CD14-positive monocyte (primary cell): ENCODE results near the gene ADSL. TPM values are rescaled to one million over a fixed set of nuclear protein-coding genes. Genes with fewer than 3 reads are reported as not detected.

Experiments used
- DNase-seq, 3 donors: peaks; one replicate each; pipeline ENCODE4 v3.0.0-alpha.2; 2011 to 2022
- H2AFZ ChIP-seq: 2 replicates; pipeline ENCODE4 v1.6.0; 2012; ENCODE audit warnings: mild to moderate bottlenecking, low read depth, low read length, inconsistent platforms; ENCODE audit not compliant: insufficient read depth, poor library complexity, severe bottlenecking
- H3K27ac ChIP-seq, 2 donors: 1 replicate in 1 of 2; 2 replicates in 1 of 2; pipeline ENCODE4 v1.5.1; 2012 to 2013; ENCODE audit warnings: low read length in 2 of 2, control low read depth in 1 of 2, inconsistent platforms in 1 of 2, low read depth in 1 of 2, mild to moderate bottlenecking in 1 of 2
- H3K27me3 ChIP-seq, 2 donors: one replicate each; pipeline versions ENCODE4 v1.6.0 to v1.6.1; 2011 to 2013; ENCODE audit warnings: low read length in 2 of 2; ENCODE audit not compliant: control insufficient read depth in 2 of 2, insufficient read depth in 2 of 2
- H3K36me3 ChIP-seq, 2 donors: replicated peaks in 1 of 2; 1 replicate in 1 of 2; 2 replicates in 1 of 2; pipeline versions ENCODE4 v1.5.1 to v1.6.1; 2012 to 2013; ENCODE audit warnings: low read length in 2 of 2, control low read depth in 1 of 2, inconsistent platforms in 1 of 2, mild to moderate bottlenecking in 1 of 2; ENCODE audit not compliant: insufficient read depth in 2 of 2, control insufficient read depth in 1 of 2
- H3K4me1 ChIP-seq, 2 donors: 1 replicate in 1 of 2; 2 replicates in 1 of 2; pipeline versions ENCODE4 v1.5.1 to v1.6.1; 2012 to 2013; ENCODE audit warnings: low read length in 2 of 2, control low read depth in 1 of 2, inconsistent platforms in 1 of 2, mild to moderate bottlenecking in 1 of 2, moderate library complexity in 1 of 2; ENCODE audit not compliant: insufficient read depth in 2 of 2, control insufficient read depth in 1 of 2
- H3K4me2 ChIP-seq: replicated peaks from 2 replicates; pipeline ENCODE3; 2012; ENCODE audit warnings: low read length, moderate library complexity, mild to moderate bottlenecking; ENCODE audit not compliant: poor library complexity, severe bottlenecking; ENCODE audit errors: extremely low read depth
- H3K4me3 ChIP-seq, 3 experiments: fragments of 200-600 bp in 1 of 3; sonication (generic) in 1 of 3; replicated peaks in 1 of 3; 1 replicate in 2 of 3; 2 replicates in 1 of 3; pipeline ENCODE4 v1.5.1; 2011 to 2013; ENCODE audit warnings: low read length in 3 of 3, mild to moderate bottlenecking in 3 of 3, control low read depth in 2 of 3, low read depth in 2 of 3, inconsistent platforms in 1 of 3, moderate library complexity in 1 of 3
- H3K79me2 ChIP-seq: 2 replicates; pipeline ENCODE4 v1.6.0; 2012; ENCODE audit warnings: mild to moderate bottlenecking, control low read depth, inconsistent platforms, low read length, moderate library complexity; ENCODE audit not compliant: insufficient read depth
- H3K9ac ChIP-seq: 2 replicates; pipeline ENCODE4 v1.6.0; 2017; ENCODE audit warnings: low read length, mild to moderate bottlenecking; ENCODE audit not compliant: insufficient read depth, poor library complexity, severe bottlenecking
- H3K9me3 ChIP-seq, 2 donors: replicated peaks in 1 of 2; 1 replicate in 1 of 2; 2 replicates in 1 of 2; pipeline versions ENCODE4 v1.5.1 to v1.6.1; 2012 to 2013; ENCODE audit warnings: low read length in 2 of 2, control low read depth in 1 of 2; ENCODE audit not compliant: control insufficient read depth in 1 of 2, insufficient read depth in 1 of 2
- H4K20me1 ChIP-seq: 2 replicates; pipeline ENCODE4 v1.6.0; 2012; ENCODE audit warnings: mild to moderate bottlenecking, low read length, control low read depth, moderate library complexity; ENCODE audit not compliant: insufficient read depth
- H3K27ac Mint-ChIP-seq, 7 donors: one replicate each; pipeline ENCODE4 v1.8.0; 2020; ENCODE audit warnings: mild to moderate bottlenecking in 7 of 7, mixed read lengths in 7 of 7, moderate library complexity in 6 of 7, inconsistent platforms in 2 of 7
- H3K27me3 Mint-ChIP-seq, 3 donors: one replicate each; pipeline ENCODE4 v1.8.0; 2021 to 2022; ENCODE audit warnings: low read depth in 3 of 3, mild to moderate bottlenecking in 3 of 3, mixed read lengths in 3 of 3, moderate library complexity in 3 of 3, inconsistent platforms in 1 of 3
- H3K36me3 Mint-ChIP-seq, 2 donors: one replicate each; pipeline ENCODE4 v1.8.0; 2020; ENCODE audit warnings: mixed read lengths in 2 of 2, inconsistent platforms in 1 of 2, mild to moderate bottlenecking in 1 of 2
- H3K4me1 Mint-ChIP-seq: one replicate; pipeline ENCODE4 v1.8.0; 2020; ENCODE audit warnings: mild to moderate bottlenecking, mixed read lengths
- H3K4me3 Mint-ChIP-seq, 2 donors: one replicate each; pipeline ENCODE4 v1.8.0; 2020; ENCODE audit warnings: mild to moderate bottlenecking in 2 of 2, mixed read lengths in 2 of 2, moderate library complexity in 1 of 2
- H3K9me3 Mint-ChIP-seq, 7 donors: one replicate each; pipeline ENCODE4 v1.8.0; 2020 to 2022; ENCODE audit warnings: mixed read lengths in 7 of 7, mild to moderate bottlenecking in 6 of 7, moderate library complexity in 6 of 7, inconsistent platforms in 2 of 7
- WGBS: methylation state at CpG from one replicate; pipeline ENCODE4 v1.1.5; 2013; ENCODE audit warnings: missing lambda C conversion rate; ENCODE audit not compliant: insufficient coverage; 5-methylcytosine and 5-hydroxymethylcytosine counted together
- intact Hi-C, 2 donors: fragments of 100-400 bp; cut with micrococcal nuclease; formaldehyde crosslinking; loops; one replicate each; pipeline versions ENCODE4 v1.15.0 to v1.15.1; 2023
- polyA plus RNA-seq, 3 donors: library from polyadenylated mRNA; depleted of rRNA in 1 of 3; unstranded in 2 of 3; stranded (reverse) in 1 of 3; fragments of 300-500 nt in 2 of 3; fragments of >200 nt in 1 of 3; fragmentation: Illumina TruSeq in 2 of 3; gene quantifications; 1 replicate in 2 of 3; 2 replicates in 1 of 3; pipeline ENCODE4 v1.2.3, GENCODE V29; 2012 to 2021
- TF ChIP-seq, protein P1 (sequence below): fragments of 200-600 bp; IDR thresholded peaks from one replicate; pipeline ENCODE4 v1.8.0; 2022; ENCODE audit warnings: antibody characterized with exemption, mild to moderate bottlenecking

The ADSL gene
- polyA plus RNA-seq, 3 donors: 56.7 to 82.3 (median 65.1) TPM

DNA sequence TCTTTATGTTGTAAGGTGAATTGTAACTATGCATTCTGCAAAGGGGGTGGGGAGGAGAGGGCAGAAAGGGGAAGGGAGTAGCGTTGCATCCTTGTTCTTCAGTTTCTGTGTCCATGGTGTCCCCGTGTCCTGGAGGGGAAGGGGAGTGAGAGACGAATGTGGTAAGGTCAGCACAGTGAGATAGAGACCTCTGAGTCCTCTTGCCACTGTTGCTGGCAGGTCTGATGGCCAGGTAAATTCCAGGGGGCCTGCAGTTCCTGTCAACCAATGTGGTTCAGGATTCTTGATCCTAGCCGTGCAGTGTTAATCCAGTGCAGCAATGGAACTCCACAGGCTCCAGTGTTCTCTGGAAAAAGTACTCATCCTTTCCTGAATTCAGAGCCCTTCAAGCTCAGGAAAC, 14.6 kb upstream of the ADSL start:
- H3K4me1 Mint-ChIP-seq: peaks cover 36% of the 10 kb centered on the region
- Histone ChIP-seq H3K4me3 (no peak overlapping the region), H2AFZ (no peak overlapping the region), H3K79me2 (no peaks in the 10 kb centered on the region), H3K27me3 (no peaks in the 10 kb centered on the region), H3K36me3 (peaks cover 18 to 53% of the 10 kb centered on the region in 2 donors), H3K9ac (no peak overlapping the region), H3K4me1 (peaks cover 14 to 33% of the 10 kb centered on the region in 2 donors), H3K9me3 (no peaks in the 10 kb centered on the region), H3K27ac (no peak overlapping the region), H3K4me2 (no peak overlapping the region), H4K20me1 (peaks cover 13% of the 10 kb centered on the region)
- no peak overlapping the region for H3K4me3 Mint-ChIP-seq
- peak overlapping the region in 1 of 7 donors; percentile 23 for H3K27ac Mint-ChIP-seq
- 67% methylated on average over 4 of the region's 4 CpGs for WGBS
- no peaks in the 10 kb centered on the region for H3K27me3 Mint-ChIP-seq
- TF ChIP-seq, protein P1, sequence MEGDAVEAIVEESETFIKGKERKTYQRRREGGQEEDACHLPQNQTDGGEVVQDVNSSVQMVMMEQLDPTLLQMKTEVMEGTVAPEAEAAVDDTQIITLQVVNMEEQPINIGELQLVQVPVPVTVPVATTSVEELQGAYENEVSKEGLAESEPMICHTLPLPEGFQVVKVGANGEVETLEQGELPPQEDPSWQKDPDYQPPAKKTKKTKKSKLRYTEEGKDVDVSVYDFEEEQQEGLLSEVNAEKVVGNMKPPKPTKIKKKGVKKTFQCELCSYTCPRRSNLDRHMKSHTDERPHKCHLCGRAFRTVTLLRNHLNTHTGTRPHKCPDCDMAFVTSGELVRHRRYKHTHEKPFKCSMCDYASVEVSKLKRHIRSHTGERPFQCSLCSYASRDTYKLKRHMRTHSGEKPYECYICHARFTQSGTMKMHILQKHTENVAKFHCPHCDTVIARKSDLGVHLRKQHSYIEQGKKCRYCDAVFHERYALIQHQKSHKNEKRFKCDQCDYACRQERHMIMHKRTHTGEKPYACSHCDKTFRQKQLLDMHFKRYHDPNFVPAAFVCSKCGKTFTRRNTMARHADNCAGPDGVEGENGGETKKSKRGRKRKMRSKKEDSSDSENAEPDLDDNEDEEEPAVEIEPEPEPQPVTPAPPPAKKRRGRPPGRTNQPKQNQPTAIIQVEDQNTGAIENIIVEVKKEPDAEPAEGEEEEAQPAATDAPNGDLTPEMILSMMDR: no peak
- peak in 1 of 3 donors; percentile 17 for DNase-seq
- intact Hi-C loops: no loop called here
- H3K36me3 Mint-ChIP-seq: peaks cover 49 to 62% of the 10 kb centered on the region in 2 donors
- no peaks in the 10 kb centered on the region for H3K9me3 Mint-ChIP-seq

DNA sequence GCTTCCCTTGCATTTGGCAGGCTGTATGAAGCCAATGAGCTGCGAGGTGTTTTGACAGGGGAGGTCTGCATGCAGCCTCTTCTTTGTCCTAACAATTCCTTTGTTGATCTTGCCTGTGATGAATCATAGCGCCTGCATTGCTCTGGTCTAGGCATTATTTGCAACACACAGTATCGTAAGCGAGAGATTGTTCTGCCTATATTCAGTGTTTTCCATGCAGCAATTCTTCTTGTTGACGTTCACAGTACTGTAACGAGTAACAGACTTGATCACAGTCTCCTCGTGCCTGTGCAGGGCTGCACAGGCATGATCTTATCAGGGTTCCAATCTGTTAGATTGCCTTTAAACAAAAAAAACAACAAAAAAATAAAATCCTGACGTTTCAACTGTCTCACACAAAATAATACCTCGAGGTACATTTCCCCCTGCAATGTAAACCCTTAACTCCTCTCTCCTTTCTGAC, 13.9 kb upstream of the ADSL start:
- Histone ChIP-seq H3K79me2 (no peaks in the 10 kb centered on the region), H3K9me3 (no peaks in the 10 kb centered on the region), H3K27ac (no peak overlapping the region), H2AFZ (no peak overlapping the region), H3K36me3 (peaks cover 11 to 47% of the 10 kb centered on the region in 2 donors), H3K9ac (no peak overlapping the region), H3K4me3 (no peak overlapping the region), H3K4me1 (peaks cover 19 to 38% of the 10 kb centered on the region in 2 donors), H4K20me1 (peaks cover 13% of the 10 kb centered on the region), H3K27me3 (no peaks in the 10 kb centered on the region), H3K4me2 (no peak overlapping the region)
- Mint-ChIP-seq H3K4me3 (no peak overlapping the region), H3K27ac (peak overlapping the region in 1 of 7 donors; percentile 73), H3K36me3 (peaks cover 44 to 59% of the 10 kb centered on the region in 2 donors), H3K4me1 (peaks cover 40% of the 10 kb centered on the region), H3K27me3 (no peaks in the 10 kb centered on the region), H3K9me3 (no peaks in the 10 kb centered on the region)
- DNase-seq: no peak
- intact Hi-C loops: no loop called here
- TF ChIP-seq, protein P1: no peak
- 89% methylated on average over 7 of the region's 9 CpGs for WGBS
